Left ventricle myocardium superior (tissue), 1 donor: Measurements from ENCODE around the gene ZNF763. TPM values are rescaled to one million over a fixed set of nuclear protein-coding genes. Genes with fewer than 3 reads are reported as not detected.
"Not testable (repeated sequence)": the region's sequence is repeated elsewhere in the genome, so short reads cannot be mapped to it uniquely, and the experiment has no call there.

Experiments
- ATAC-seq: fragments of 200-7000 bp; cut with Tn5 transposase; one replicate; pipeline ENCODE4 v1.9.1; 2020; ENCODE audit warnings: mild to moderate bottlenecking, moderate library complexity
- DNase-seq: peaks from one replicate; pipeline ENCODE4 v3.0.0-alpha.2; 2020
- intact Hi-C: fragments of 100-400 bp; cut with micrococcal nuclease; formaldehyde crosslinking; loops from one replicate; pipeline ENCODE4 v1.11.0; 2022
- long read RNA-seq: library from polyadenylated mRNA; unstranded; transcript quantifications from one replicate; pipeline ENCODE4 v2.0.0, GENCODE V29; 2021
- total RNA-seq: library from RNA; stranded (reverse); fragmentation: NEBNext Ultra II Directional; extraction: Animal tissue kit (Norgen Biotek cat#: 25700); gene quantifications from one replicate; pipeline ENCODE4 v1.2.1, GENCODE V29; 2021
- donor health status: DM: no; HTN: yes; CAD: no; lungs with severe emphysema.

The ZNF763 gene
- 4.0 TPM for total RNA-seq
- long read RNA-seq, partial matches to known transcripts, result 0 of 3 reads
- long read RNA-seq, other reads (novel, unspliced or antisense), result 0 of 3 reads

- peak; percentile 95 for DNase-seq
- intact Hi-C loops, result no loop called here
- ATAC-seq, result peak; percentile 99
Measured at GRCh38 chr19:11964858-11965645, at the start of gene ZNF763. ZNF763 (plus strand) TSS chr19:11965040; CDS start chr19:11965209, 169 bp downstream.

DNA sequence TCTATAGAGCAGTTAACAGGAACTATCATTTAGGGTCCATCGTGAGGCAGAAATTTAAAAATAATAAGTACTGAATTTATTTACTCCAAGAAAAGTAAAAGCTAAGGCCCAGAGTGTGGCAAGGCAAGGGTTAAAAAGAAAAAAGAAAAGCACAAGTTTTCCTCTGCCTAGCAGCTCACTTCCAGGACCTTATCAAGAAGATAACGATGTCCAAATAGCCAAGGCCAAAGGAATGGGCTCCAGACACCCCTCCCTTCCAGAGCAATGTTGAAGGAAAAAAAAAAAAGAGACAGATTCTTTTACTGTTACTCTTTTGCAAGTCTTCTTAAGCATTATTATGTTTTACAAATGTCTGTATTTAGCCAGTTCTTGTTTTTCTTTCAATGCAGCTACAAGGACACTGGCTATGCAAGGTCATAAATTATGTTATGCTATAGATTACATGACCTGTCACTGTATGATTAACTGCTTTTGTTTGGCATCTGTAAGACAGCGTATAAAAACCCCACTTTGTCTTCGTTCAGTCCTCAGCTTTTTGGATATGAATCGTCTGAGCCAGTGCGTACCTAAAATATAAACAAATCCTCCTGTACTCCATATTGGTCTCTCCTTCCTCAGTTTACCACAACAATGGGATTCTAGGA is 42.9 kb upstream of the ZNF763 start:
- ATAC-seq, result no peak
- intact Hi-C loops, result no loop called here
- no peak for DNase-seq

DNA sequence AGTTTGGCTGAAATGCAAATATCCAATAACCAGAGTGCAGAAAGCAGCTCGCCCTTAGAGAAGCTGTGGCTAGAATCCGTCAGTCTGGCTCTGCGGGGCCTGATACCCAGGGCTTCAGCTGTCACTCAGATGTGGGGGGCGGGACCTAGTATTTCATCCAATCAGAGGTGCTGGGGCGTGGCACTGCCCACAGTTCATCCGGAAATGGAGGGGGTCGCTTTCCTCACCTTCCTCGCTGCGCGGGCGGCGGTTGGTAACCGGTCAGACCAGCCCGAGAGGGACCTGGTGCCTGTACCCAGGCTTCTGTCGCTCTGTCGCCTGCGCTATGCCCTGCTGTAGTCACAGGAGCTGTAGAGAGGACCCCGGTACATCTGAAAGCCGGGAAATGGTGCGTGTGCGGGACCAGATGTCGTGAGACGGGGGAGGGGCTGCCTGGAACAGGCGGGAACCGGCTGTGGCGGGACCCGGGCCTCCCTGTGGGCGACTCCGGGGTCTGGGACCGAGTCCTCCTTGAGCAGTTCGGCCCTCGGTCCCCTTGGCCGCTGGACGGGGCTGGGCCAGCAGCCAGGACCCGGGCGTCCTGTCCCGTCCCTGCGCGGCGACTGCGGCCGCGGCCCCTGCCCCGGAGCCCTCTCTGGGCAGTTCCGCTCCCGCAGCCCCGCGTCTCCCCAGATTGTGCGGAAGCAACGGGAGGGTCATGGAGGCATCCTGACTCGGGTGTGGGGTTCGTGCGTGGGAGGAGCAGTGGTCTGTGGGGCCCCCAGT is 39.8 kb upstream of the ZNF763 start, which contains the start of gene ZNF700:
ZNF700 (plus strand) TSS at position 222 of the 765 bp plus-strand sequence; CDS start at position 326, 104 bp downstream.
- DNase-seq (peak; percentile 94), ATAC-seq (peak; percentile 99)
- intact Hi-C loops, result no loop called here

DNA sequence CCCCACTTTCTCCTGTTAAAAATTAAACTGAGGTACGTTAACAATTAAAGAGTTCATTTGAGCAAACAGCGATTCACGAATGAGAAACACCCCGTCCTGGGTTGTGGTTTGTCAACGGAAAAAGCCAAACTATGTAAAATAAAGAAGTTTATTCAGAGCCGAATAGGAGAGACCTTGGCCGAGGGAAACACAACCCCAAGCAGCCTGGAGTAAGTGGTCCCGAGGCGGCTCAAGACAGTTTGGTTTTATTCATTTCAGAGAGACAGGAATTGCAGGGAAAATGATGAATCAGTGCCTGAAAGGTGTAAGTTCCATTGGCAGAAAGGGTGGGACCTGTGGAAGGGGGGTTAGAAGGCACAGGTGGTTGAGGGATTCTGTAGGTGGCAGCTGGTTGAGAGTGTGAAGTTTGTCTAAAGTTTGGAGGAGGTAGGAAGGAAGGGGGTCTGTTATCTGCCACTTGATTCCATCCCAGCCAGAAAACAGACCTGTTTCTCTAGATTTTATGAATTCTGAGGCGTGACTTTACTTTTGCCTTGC is 39.1 kb upstream of the ZNF763 start:
- DNase-seq, result not testable (repeated sequence)

DNA sequence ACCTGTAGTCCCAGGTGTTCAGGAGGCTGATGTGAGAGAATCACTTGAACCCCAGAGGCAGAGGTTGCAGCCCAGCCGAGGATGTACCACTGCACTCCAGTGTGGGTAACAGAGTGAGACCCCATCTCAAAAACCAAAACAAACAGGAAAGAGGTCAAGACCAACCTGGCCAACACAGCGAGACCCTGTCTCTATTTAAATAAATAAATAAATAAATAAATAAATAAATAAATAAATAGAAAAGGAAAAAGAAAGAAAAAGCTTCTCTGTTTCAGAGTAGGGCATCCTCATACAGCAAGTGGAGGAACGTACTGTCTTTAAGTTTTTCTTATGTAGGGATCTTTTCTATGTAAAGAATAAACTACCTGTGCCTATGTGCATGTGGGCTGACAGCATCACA is 37.6 kb upstream of the ZNF763 start:
- intact Hi-C loops, result no loop called here
- DNase-seq, result no peak
- ATAC-seq, result no peak

More for the DNA sequence above, 39.1 kb upstream of the ZNF763 start:
- intact Hi-C loops, ATAC-seq: not testable (repeated sequence)

DNA sequence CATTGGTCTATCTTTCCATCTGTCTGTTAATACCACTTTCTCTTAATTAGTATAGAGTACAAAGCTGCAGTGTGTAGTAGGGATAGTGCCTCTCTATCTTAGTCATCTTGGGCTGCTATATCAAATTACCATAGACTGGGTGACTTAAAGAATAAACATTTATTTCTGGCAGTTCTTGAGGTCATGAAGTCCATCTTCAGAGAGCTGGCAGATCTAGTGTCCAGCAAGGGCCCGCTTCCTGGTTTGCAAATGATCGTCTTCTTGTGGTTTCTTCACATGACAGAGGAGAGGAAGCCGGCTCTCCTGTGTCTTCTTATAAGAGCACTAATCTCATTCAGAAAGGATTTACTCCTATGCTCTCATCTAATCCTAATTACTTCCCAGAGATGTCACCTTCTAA is 33.8 kb upstream of the ZNF763 start:
- no peak for DNase-seq
- intact Hi-C loops, result no loop called here
- no peak for ATAC-seq

- intact Hi-C loops, result no loop called here
- ATAC-seq, result no peak
- no peak for DNase-seq
Measured at GRCh38 chr19:11931513-11931912, 33.3 kb upstream of the ZNF763 start.

GRCh38 chr19:11935829-11936228 is 29.0 kb upstream of the ZNF763 start:
- ATAC-seq, intact Hi-C loops, DNase-seq: not testable (repeated sequence)

GRCh38 chr19:11938383-11938782 is 26.5 kb upstream of the ZNF763 start:
- intact Hi-C loops, ATAC-seq, DNase-seq: not testable (repeated sequence)

DNA sequence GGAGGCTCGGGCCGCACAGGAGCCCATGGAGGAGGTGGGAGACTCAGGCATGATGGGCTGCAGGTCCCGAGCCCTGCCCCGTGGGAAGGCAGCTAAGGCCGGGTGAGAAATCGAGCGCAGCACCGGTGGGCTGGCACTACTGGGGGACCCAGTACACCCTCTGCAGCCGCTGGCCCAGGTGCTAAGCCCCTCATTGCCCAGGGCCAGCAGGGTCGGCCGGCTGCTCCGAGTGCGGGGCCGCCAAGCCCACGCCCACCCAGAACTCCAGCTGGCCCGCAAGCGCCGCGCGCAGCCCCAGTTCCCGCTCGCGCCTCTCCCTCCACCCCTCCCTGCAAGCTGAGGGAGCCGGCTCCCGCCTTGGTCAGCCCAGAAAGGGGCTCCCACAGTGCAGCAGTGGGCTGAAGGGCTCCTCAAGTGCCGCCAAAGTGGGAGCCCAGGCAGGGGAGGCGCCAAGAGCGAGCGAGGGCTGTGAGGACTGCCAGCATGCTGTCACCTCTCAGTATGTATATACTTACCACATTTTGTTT is 23.4 kb upstream of the ZNF763 start:
- DNase-seq, ATAC-seq, intact Hi-C loops: not testable (repeated sequence)

DNA sequence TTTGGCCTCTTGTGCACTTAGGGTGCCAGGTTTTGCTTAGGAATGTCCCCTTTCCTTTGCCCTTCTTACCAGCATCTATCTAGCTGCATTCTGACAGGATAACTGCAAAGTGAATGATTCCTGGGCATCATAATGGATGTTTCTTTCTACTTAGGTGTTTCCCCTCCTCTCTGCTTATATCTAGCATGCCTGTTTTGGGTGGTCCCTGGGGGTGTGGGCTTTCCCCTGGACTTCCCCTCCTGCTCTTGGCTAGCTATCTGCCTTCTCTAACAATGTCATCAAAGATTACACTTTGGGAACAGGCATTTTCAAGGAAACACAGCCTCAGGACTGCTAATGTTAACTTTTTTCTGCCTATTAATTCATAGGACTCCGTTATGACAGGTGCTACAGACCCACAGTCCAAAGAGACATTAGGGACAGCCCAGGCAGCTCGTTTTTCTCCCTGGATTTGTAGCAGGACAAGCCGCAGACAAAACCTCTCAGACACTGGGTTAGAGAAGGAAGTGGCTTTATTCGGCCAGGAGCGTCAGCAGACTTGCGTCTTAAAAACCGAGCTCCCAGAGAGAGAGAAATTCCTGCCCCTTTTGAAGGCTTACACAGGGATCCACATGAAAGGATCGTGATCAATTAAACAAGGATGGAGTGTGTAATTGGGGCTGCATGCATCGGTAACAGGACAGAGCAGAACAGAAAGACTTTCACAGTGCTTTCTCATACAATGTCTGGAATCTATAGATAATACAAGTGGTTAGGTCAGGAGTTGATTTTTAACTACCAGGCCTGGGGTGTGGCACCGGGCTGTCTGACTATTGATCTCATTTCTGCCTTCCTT is 22.6 kb upstream of the ZNF763 start:
- ATAC-seq (no peak), DNase-seq (no peak)
- intact Hi-C loops, result no loop called here

- ATAC-seq, result no peak
- intact Hi-C loops, result no loop called here
- no peak for DNase-seq
Measured at GRCh38 chr19:11942843-11943108, 22.1 kb upstream of the ZNF763 start.

GRCh38 chr19:11944656-11945055 is 20.2 kb upstream of the ZNF763 start:
- intact Hi-C loops, result no loop called here
- no peak for DNase-seq
- no peak for ATAC-seq

- no peak for ATAC-seq
- intact Hi-C loops, result no loop called here
- DNase-seq, result no peak
Measured at GRCh38 chr19:11948646-11949045, 16.2 kb upstream of the ZNF763 start.

DNA sequence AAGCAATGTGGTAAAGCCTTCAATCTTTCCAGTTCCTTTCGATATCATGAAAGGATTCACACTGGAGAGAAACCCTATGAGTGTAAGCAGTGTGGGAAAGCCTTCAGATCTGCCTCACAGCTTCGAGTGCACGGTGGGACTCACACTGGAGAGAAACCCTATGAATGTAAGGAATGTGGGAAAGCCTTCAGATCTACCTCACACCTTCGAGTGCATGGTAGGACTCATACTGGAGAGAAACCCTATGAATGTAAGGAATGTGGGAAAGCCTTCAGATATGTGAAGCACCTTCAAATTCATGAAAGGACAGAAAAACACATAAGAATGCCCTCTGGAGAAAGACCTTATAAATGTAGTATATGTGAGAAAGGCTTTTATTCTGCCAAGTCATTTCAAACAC is 15.6 kb upstream of the ZNF763 start:
- intact Hi-C loops, result no loop called here
- no peak for ATAC-seq
- DNase-seq, result no peak

- ATAC-seq, intact Hi-C loops, DNase-seq: not testable (repeated sequence)
Measured at GRCh38 chr19:11949614-11950080, 15.2 kb upstream of the ZNF763 start.

GRCh38 chr19:11950312-11950711 is 14.5 kb upstream of the ZNF763 start:
- intact Hi-C loops, result no loop called here
- DNase-seq (no peak), ATAC-seq (no peak)

DNA sequence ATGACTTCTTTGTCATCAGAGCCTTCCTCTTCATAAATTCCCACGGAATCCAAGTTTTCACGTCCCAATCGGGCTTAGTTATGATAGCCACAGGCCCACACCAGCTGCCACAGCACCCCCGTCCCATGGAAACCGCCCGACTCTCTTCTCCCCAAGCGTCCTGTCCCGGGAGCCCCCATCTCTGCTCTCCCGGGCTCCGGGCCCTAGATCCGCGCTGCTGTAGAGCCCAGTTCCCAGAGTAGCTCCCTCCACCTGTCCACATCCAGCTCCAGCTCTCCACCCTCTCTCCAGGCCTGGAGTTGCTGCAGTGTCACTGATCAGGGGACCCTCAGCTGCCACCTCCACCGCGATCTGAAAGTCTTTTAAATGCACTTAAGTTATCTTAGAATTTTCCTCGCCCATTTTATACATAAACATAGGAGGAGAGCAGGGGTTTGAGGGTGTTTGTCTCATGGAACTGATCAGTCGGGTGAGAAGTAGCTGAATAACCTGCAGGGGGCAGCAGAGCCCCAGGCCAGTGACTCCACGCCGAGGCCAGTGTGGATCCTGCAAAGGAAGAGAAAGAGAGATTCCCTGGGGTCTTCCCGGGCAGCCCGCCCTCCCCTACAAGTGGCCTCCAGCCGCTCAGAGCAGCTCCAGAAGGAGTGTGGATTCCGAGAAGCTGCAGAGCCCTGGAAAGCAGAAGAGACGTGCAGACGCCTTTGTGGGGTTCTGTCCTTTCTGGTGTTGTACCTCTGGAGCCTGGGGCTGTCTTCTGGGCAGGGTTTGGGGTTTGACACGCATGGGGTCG is 1.1 kb upstream of the ZNF763 start:
- DNase-seq (peak; percentile 91), ATAC-seq (peak; percentile 86)
- intact Hi-C loops, result no loop called here
